ENCODE data around the gene ABCA6.

GRCh38 chr17:69130627-69131296 is 10.9 kb downstream of the ABCA6 start:
- TF ChIP-seq ELF1 (tag; IDR thresholded peaks at IDR 0.05) (no peak), ESRRA (IDR thresholded peaks at IDR 0.05; ENCODE audit: borderline replicate concordance, low read depth) (no peak), ZNF184 (CRISPR knock-in tag; IDR thresholded peaks at IDR 0.05) (no peak), HDAC6 (IDR thresholded peaks at IDR 0.05; ENCODE audit: low read depth, low read length) (no peak), FOXJ3 (CRISPR knock-in tag; IDR thresholded peaks at IDR 0.05) (no peak), EZH2 (IDR thresholded peaks at IDR 0.05; ENCODE audit: borderline replicate concordance, low read depth, low read length) (no peak), PTBP1 (IDR thresholded peaks at IDR 0.05; ENCODE audit: low read depth, low read length) (no peak), IRF9 (tag; IDR thresholded peaks at IDR 0.05) (no peak)

All from K562 (cell line).